GF-D8 (cell line): ENCODE results near the gene EMP2.
"Not testable (repeated sequence)": the region's sequence is repeated elsewhere in the genome, so short reads cannot be mapped to it uniquely, and the experiment has no call there.

Experiments used
- DNase-seq: peaks from one replicate; lab custom pipeline; 2025; lab: John Stamatoyannopoulos, UW

The EMP2 gene

DNA sequence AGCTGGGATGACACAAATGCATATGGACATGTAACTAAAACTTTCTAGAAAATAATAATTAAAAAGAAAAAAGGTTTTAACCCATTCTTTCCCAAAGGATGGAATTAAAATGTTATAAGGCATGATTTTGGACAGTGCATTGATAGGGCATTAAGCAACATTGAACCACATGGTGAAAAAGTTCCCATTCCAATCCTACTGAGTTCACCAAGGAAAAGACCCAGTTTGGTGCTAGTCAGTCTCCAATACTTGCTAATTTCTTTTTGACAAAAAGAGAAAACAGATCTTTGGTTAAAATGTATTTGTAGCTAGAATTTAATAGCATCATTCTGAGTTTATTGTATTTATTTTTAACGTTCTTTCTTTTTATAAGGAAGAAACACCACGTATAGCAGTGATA lies 28.1 kb downstream of the EMP2 start:
- no peak for DNase-seq

DNA sequence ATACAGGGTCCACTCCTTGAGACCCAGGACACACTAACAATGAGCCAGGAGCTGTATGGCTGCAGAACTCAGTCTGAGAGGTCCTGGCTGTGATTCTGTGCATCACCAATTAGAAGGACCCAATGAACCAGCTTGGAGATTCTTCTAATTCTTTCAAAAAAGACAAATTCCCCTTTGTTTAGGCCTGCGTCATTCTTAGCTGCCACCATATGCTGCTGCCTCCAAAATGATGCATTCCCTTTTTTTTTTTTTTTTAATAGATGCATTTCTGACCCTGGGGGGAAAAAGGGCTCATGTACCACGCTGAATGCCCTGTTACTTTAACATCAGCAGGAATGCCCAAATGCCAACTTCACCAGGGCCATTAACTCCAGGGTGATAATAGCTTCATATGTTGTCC lies 28.5 kb downstream of the EMP2 start:
- DNase-seq = no peak

DNA sequence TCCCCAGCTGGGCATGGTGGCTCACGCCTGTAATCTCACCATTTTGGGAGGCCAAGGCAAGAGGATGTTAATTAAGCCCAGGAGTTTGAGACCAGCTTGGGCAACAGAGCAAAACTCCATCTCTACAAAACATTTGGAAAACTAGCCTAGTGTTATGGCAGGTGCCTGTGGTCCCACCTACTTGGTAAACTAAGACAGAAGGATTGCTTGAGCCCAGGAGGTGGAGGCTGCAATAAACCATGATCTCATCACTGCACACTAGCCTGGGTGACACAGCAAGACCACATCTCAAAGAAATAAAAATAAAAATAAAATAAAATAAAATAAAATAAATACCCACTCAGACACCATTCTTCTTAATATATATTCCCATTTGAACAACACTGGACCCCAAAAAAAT lies 32.0 kb downstream of the EMP2 start:
- DNase-seq = no peak

DNA sequence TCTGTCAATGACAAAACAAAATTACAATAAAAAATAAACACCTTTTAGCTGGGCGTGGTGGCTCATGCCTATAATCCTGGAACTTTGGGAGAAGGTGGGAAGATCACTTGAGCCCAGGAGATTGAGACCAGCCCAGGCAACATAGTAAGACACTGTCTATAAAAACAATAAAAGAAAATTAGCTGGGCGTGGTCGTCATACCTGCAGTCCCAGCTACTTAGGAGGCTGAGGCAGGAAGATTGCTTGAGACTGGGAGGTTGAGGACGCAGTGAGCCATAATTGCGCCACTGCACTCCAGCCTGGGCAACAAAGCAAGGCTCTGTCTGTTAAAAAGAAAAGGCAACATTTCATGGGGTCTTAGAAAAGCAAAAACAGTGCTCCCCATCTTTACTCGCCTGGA lies 32.7 kb downstream of the EMP2 start:
- no peak for DNase-seq

DNA sequence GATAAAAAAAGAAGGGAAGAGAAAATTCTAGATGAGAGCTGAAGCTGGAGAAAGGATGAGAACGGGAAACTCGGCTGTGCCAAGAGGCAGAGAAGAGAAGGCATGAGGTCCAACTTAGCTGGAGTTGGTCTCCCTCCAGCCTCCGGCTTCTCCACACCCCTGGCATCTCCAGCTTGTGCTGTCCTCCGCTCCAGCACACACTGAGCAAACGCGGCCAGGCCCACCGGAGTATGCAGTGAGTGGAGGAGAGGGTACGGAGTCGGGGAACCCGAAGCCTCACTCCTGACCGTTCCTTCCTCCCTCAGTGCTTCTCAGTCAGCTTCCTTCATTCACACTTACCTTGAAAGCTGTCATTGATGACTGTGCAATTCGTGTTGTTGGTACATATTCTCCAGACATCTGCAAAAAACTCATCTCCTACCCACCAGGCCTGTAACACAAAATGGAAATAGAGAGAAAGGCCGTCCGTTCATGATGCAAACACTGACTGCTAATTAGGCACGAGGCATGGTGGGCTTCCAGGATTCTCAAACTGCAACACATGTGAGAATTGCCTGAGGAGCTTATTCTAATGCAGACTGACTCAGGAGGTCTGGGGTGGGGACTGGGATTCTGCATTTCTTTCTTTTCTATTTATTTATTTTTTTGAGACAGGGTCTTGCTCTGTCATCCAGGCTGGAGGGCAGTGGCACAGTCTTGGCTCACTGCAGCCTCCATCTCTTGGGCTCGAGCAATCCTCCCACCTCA lies 37.0 kb downstream of the EMP2 start:
- DNase-seq = no peak

DNA sequence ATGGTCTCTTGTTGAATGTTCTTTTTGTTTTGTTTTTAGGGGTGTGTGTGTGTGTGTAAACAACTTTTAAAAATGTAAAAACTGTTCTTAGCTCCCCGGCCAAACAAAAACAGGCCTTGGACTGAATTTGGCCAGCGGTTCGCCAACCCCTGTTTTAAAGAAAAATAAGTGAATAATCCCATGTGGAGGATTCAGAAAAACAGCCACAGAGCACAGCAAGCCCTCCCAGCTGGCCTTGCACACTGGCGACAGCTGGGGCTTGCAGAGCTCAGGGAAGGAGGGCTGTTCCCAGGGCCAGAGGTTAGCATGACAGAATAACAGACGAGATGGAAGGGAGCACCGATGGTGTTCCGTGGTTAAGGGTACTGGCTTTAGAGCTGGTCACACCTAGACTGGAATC lies 39.0 kb downstream of the EMP2 start:
- DNase-seq = no peak

DNA sequence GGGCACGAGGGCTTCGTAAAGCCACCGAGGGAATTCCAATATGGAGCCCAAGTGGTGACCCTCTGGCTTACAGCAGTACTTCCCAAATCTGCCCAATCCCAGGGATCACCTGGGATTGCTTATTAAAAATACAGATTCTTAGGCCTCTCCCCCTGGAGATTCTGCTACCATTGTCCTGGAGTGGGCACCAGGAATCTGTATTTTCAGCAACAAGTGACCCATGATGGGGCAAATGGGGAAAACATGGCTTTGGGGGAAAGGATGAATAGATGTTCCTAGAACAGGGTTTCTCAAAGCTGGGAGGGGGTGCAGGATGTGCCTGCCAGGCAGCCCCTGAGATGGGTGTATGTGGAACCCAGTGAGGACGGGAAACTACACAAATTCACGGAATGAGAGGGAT lies 40.6 kb downstream of the EMP2 start:
- DNase-seq = no peak

DNA sequence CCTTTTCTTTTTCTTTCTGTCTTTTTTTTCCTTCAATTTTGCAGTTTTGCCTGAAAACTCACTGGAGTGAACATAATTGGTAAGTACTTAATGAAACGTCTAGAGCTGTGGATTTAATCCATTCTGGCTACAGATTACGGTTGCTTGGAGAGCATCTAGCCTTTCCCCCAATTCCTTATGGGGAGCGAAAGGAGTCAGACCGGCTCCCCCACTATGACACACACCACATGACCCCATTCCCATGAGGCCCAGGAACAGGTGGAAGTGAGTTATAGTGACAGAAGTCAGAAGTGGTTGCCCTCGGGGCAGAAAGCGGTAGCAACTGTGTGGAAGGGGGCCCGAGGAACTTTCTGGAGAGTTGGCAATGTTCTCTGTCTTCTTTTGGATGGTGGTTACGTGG lies 41.2 kb downstream of the EMP2 start:
- DNase-seq = no peak

DNA sequence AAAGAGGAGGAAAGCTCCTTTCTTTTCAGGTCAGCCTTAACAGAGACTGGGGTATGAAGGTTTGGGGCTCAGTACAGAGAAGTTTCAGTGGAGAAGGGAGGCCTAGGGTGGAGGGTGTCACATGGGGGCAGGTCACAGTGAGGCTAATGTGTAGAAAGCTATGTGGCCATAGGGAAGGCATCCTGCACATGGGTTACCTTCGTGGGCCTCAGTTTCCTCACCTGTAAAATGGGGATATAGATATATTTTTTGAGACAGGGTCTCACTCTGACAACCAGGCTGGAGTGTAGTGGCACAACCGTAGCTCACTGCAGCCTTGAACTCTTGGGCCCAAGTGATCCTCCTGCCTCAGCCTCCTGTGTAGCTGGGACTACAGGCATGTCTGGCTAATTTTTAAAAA lies 41.8 kb downstream of the EMP2 start:
- DNase-seq = no peak

DNA sequence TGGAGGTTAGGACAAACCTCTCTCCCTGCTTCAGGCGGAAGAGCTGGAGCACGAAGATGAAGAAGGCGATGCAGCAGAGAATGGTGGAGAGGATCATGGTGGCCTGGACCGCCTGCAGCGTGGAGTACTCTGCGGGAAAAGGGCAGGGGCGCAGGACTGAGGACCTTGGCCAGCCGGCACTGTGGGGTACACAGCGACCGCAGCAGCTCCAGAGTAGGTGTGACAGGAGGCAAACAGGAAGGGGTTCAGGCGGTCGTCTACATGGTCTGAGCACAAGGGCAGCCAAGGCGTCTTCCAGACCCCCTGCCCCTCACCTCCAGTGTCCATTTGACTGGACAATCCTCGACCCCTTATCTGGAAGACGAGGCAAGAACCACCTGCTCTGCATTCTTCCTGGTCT lies 42.5 kb downstream of the EMP2 start:
- DNase-seq = no peak

DNA sequence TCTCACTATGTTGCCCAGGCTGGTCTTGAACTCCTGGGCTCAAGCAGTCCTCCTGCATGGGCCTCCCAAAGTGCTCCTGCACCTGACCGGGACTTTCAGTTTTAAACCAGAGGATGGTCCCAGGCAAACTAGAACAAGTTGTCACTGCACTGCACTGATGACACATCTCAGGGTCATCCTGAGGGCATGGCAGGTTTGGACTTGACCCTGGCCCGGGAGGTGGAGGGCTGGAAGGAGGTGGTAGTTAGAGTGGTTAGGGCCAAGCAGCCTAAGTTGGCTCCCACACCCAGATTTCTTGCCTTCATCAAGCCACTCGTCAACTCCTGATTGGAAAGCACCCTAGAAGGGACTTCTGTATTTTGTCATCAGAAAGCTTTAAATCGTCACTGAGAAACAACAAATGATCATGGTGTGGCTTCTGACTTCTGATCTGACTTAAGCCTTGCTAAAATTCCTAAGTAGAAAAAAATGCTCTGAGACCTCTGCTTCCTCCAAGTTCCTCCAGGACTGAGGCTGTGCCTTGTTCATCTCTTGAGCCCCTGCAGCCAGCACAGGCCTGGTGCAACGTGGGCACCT lies 43.5 kb downstream of the EMP2 start:
- no peak for DNase-seq

DNA sequence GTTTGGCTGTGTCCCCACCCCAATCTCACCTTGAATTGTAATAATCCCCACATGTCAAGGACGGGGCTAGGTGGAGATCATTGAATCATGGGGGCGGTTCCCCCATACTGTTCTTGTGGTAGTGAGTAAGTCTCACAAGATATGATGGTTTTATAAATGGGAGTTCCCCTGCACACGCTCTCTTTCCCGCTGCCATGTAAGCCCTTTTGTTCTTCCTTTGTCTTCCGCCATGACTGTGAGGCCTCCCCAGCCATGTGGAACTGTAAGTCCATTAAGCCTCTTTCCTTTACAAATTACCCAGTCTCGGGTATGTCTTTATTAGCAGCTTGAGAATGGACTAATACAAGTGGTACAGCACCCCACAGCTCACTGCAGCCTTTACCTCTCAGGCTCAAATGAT lies 44.1 kb downstream of the EMP2 start:
- DNase-seq = not testable (repeated sequence)

DNA sequence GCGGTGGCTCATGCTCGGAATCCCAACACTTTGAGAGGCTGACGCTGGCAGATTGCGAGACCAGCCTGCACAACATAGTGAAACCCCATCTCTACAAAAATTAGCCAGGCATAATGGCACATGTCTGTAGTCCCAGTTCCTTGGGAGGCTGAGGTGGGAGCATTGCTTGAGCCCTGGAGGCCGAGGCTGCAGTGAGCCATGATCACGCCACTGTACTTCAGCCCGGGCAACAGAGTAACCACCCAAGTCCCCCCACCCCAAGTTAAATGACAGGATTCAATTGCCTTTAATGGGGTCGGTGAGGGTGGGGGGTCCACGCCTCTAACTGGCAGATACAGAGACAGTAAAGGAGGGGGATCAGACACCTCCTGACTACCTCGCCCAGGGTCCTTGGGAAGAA lies 44.9 kb downstream of the EMP2 start:
- no peak for DNase-seq

DNA sequence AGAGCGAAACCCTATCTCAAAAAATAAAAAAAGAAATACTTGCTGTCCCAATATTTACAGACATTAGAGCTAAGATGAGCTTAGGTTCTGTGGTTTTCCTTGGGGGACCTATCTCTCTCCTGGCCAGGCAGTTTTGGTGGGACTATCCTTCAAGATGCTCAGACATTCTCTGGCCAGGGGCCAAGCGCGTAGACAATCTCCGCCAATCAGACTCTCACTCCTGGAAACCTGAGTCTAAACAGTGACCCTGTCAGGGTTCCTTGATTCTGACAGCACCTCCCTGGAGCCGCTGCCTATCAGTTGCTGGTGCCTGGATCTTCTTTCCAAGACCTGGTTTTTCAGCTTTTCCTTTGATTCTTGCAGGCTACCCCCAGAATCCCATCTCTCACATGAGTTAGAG lies 45.6 kb downstream of the EMP2 start:
- no peak for DNase-seq

DNA sequence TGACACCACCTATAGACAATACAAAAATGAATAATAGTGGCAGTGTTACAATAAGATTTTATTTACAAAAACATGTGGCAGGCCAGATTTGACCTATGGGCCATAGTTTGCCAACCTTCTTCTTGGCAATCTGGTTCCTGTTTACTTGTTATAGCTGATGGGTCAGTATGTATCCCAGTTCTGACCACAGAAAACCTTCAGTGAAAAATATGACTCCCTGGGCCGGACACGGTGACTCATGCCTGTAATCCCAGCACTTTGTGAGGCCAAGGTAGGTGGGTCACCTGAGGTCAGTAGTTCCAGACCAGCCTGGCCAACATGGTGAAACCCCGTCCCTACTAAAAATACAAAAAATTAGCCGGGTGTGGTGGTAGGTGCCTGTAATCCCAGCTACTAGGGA lies 46.8 kb downstream of the EMP2 start:
- not testable (repeated sequence) for DNase-seq

DNA sequence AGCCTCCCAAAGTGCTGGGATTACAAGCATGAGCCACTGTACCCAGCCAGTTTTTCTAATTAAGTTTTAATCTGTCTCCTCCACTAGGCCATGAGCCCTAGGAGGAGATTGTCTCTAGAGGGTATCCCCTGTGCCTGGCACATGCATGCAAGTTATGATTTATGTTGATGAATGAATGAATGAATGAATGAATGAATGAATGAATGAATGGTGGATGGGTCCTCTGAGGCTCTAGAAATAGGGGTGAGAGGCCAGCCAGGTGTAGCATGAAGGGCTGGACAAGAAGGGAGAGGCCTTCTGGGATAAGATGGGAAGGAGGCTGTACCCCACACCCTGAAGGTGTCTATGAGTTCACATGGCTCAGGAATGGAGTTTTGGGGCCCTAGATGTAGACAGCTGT lies 48.8 kb downstream of the EMP2 start:
- no peak for DNase-seq

DNA sequence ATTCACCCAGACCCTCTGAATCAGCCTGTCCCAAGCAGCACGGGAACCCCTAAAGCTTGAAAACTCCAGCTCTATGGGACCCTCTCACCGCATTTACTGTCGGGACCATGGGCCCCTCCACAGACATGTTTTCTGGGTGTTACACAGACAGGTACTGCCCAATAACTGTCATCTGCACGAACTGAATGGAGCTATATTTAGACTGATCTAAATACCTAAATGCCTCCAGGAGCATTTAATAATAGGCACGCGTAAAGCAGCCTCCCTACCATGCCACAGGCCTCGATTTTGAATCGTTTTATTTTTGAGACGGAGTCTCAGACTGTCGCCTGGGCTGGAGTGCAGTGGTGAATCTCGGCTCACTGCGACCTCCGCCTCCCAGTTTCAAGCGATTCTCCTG lies 49.7 kb downstream of the EMP2 start:
- no peak for DNase-seq

DNA sequence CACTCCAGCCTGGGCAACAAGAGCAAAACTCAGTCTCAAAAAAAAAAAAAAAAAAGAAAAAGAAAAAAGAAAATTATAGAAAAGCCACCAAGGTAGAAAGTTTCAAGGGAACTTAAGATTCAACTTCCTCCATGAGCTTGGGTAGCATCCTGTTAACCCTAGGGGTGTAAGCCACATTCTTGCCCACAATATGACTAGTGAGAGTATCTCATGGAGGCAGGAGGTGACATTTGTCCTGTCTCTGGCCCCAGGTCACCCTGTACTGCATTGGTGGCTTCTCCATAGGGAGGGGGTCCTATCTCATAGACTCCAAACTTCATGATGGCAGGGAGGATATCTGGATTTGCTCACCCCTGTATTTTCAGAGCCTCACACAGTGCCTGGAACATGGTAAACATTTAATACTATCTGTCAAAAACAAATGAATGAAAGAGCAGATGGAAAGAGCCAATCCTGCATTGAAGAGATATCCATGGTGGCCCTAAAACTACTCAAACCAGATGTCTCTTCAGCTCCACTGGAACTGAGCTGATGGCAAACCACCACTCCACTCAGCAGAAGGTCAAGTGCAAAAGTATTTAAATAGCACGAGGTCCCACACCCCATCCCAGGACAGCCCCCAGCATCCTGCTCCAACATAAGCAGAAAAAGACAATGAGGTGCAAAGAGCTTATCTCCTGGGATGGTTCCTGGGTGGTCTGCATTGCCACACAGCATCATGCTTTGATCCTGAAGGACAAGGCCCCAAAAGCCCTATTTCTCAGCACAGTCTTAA lies 50.3 kb downstream of the EMP2 start:
- no peak for DNase-seq

DNA sequence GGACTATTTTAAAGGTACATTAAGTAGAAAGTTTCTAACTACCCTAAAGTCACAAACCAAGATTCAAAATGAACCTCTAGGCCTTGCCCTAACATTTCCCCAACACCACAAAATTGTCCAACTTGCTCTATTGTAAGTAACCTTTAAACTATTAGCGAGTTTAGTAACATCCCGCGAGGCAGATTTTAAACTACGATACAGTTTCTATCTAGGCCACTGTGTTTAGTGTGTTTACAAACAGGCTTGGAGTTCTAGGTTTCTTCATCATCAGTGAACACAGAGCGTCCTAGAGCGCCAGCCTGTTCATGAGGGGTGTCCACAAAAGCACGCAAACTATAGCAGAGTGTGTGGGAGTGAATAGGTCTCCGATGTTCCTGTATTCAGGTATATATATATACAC lies 51.8 kb downstream of the EMP2 start:
- DNase-seq = no peak

DNA sequence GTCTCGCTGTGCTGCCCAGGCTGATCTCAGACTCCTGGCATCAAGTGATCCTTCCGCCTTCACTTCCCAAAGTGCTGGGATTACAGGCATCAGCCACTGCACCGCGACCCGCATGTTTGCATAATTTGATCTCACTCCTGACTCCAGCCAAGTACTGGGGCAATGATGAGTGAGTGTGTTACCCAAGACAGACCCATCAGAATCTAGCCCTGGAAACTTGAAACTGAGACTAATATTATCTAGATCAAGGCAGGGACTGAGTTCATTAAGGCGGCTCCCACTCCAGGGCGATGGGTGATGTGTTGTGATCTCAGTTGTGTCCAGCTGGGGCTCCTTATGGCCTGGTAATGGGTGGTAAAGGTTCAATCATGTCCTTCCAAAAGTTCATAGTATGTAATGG lies 53.4 kb downstream of the EMP2 start:
- no peak for DNase-seq

DNA sequence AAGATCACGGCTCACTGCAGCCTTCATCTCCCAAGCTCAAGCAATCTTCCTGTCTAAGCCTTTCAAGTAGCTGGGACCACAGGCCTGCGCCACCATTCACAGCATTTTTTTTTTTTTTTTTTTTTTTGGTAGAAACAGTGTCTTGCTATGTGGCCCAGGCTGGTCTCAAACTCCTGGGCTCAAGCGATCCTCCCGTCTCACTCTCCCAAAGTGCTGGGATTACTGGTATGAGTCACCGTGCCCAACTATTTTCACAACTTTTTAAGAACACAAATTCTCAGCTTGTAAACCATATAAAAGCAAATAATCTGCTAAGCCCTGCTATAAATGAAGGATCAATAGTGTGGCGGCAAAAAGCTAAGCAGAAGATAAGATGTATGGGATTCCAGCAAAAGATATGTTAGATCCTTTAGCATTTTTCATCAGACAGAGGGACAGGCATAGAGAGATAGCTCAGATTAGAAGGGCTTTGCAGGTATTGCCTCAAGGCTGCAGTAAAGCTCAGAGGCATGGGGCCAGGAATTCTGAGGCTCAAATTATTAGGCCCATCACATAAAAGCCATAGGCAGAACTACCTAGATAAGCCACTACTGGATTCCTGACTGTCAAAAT lies 55.1 kb downstream of the EMP2 start:
- no peak for DNase-seq

DNA sequence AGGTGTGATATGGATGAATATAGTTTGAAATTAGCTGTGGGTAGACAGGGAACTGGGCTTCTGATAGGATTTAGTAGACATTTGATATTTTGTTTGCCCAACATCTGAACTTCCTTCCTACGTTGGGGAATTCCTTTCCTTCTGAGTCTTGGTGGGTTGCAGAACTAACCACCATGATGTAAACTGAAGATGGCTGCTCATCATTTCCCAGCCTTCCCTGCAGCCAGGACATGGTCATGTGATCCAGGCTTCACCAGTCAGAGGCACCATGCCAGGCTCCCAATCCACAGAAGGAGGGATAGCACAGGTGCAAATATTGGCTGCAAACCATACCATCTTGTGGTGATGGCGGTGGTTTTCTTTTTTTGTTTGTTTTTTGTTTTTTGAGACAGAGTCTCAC lies 57.4 kb downstream of the EMP2 start:
- no peak for DNase-seq

DNA sequence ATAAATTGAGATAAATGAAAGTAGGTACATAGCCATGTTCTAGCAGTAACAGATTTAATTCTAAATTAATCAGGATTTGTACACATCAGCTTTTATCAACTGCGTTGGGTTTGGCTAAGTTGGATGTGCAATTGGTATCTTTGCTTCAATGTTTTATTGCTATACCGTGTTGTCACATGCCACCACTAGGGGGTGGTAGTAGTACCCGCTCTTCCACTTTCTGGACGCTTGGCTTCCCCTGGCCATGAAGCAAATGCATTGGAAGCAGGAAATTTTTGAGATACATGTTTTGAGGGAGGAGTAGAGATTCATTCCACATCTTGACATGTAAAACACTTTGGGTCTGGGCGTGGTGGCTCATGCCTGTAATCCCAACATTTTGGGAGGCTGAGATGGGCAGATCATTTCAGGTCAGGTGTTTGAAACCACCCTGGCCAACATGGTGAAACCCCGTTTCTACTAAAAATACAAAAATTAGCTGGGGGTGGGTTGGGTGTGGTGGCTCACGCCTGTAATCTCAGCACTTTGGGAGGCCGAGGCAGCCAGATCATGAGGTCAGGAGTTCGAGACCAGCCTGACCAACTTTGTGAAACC lies 58.6 kb downstream of the EMP2 start:
- DNase-seq = no peak
